GM19025 (cell line): ENCODE results near the gene XRCC6.
"Not testable (repeated sequence)": the region's sequence is repeated elsewhere in the genome, so short reads cannot be mapped to it uniquely, and the experiment has no call there.

Experiments used
- ATAC-seq: cut with Tn5 transposase; IDR thresholded peaks from one replicate; pipeline ENCODE4 v1.9.1; 2021; ENCODE audit warnings: mild to moderate bottlenecking, low read depth, moderate library complexity; ENCODE audit not compliant: unreplicated experiment

Gene XRCC6

GRCh38 chr22:41621099-41621910, at the start of gene XRCC6:
Gene XRCC6 (plus strand): TSS chr22:41621295. CDS start chr22:41622005, 710 bp downstream.
- peak; percentile 76 for ATAC-seq

- ATAC-seq: no peak
Measured at GRCh38 chr22:41571786-41572185, 49.3 kb upstream of the XRCC6 start.

- ATAC-seq: not testable (repeated sequence)
Measured at GRCh38 chr22:41572305-41572704, 48.8 kb upstream of the XRCC6 start.

- ATAC-seq: no peak
Measured at GRCh38 chr22:41573677-41574076, 47.4 kb upstream of the XRCC6 start.

GRCh38 chr22:41574847-41575381, 46.2 kb upstream of the XRCC6 start:
- no peak for ATAC-seq

GRCh38 chr22:41575533-41575932, 45.6 kb upstream of the XRCC6 start:
- no peak for ATAC-seq

- no peak for ATAC-seq
Measured at GRCh38 chr22:41576877-41577276, 44.2 kb upstream of the XRCC6 start.

- ATAC-seq: no peak
Measured at GRCh38 chr22:41578114-41578513, 43.0 kb upstream of the XRCC6 start.

- no peak for ATAC-seq
Measured at GRCh38 chr22:41578818-41579217, 42.3 kb upstream of the XRCC6 start.

- ATAC-seq: no peak
Measured at GRCh38 chr22:41579297-41579996, 41.6 kb upstream of the XRCC6 start.

- ATAC-seq: no peak
Measured at GRCh38 chr22:41579997-41580355, 41.1 kb upstream of the XRCC6 start.

GRCh38 chr22:41582694-41583093, 38.4 kb upstream of the XRCC6 start:
- no peak for ATAC-seq

- no peak for ATAC-seq
Measured at GRCh38 chr22:41584881-41585280, 36.2 kb upstream of the XRCC6 start.

GRCh38 chr22:41585898-41586297, 35.2 kb upstream of the XRCC6 start:
- no peak for ATAC-seq

GRCh38 chr22:41587347-41587723, 33.8 kb upstream of the XRCC6 start:
- ATAC-seq: no peak

- peak; percentile 92 for ATAC-seq
Measured at GRCh38 chr22:41589391-41590241, 31.5 kb upstream of the XRCC6 start, which contains the start of gene PMM1. Gene PMM1 (minus strand): TSS chr22:41589840. CDS start chr22:41589805, 35 bp downstream.

GRCh38 chr22:41593336-41593960, 27.6 kb upstream of the XRCC6 start:
- not testable (repeated sequence) for ATAC-seq

GRCh38 chr22:41595703-41596102, 25.4 kb upstream of the XRCC6 start:
- no peak for ATAC-seq

GRCh38 chr22:41596776-41597634, 24.1 kb upstream of the XRCC6 start:
- ATAC-seq: no peak
